KMS-11 (cell line): ENCODE measurements around the gene B4GALT4.

Experiments
- H2AFZ ChIP-seq: fragments of 200-600 bp; sonication (generic); 2 replicates; pipeline ENCODE4 v1.6.1; 2016; ENCODE audit warnings: antibody characterized with exemption, mixed run types, low read depth
- H3K27ac ChIP-seq: fragments of 200-600 bp; sonication (generic); 2 replicates; pipeline ENCODE4 v1.6.1; 2016; ENCODE audit warnings: mild to moderate bottlenecking, mixed run types
- H3K27me3 ChIP-seq: fragments of 200-600 bp; sonication (generic); 2 replicates; pipeline ENCODE4 v1.6.1; 2017; ENCODE audit warnings: mild to moderate bottlenecking, low read depth, mixed run types, moderate library complexity; ENCODE audit not compliant: insufficient read depth
- H3K36me3 ChIP-seq: fragments of 200-600 bp; sonication (generic); 2 replicates; pipeline ENCODE4 v1.6.1; 2017; ENCODE audit warnings: mild to moderate bottlenecking, mixed run types; ENCODE audit not compliant: insufficient read depth
- H3K4me1 ChIP-seq: fragments of 200-600 bp; sonication (generic); 2 replicates; pipeline ENCODE4 v1.6.1; 2016; ENCODE audit warnings: mild to moderate bottlenecking, low read depth, mixed run types; ENCODE audit not compliant: poor library complexity, severe bottlenecking
- H3K4me2 ChIP-seq: fragments of 200-600 bp; sonication (generic); 2 replicates; pipeline ENCODE4 v1.7.0; 2016; ENCODE audit warnings: mild to moderate bottlenecking, mixed run types
- H3K4me3 ChIP-seq: fragments of 200-600 bp; sonication (generic); IDR thresholded peaks from 2 replicates; pipeline ENCODE4 v1.6.1; 2017; ENCODE audit warnings: low read depth, low read length, mixed read lengths; ENCODE audit not compliant: insufficient read depth
- H3K79me2 ChIP-seq: fragments of 200-600 bp; sonication (generic); 2 replicates; pipeline ENCODE4 v1.6.1; 2016; ENCODE audit warnings: low read depth, mixed run types; ENCODE audit not compliant: insufficient read depth
- H3K9ac ChIP-seq: fragments of 200-600 bp; sonication (generic); 2 replicates; pipeline ENCODE4 v1.6.1; 2016; ENCODE audit warnings: mild to moderate bottlenecking, mixed run types
- H4K20me1 ChIP-seq: fragments of 200-600 bp; sonication (generic); 2 replicates; pipeline ENCODE4 v1.6.1; 2016; ENCODE audit warnings: mild to moderate bottlenecking, mixed run types; ENCODE audit not compliant: insufficient read depth
- CTCF ChIP-seq: fragments of 200-600 bp; sonication (generic); conservative IDR thresholded peaks from 2 replicates; pipeline ENCODE4 v1.6.1; 2017; ENCODE audit warnings: low read depth, mild to moderate bottlenecking, antibody characterized with exemption, low read length, moderate library complexity, mixed read lengths

B4GALT4 gene

GRCh38 chr3:119223511-119223910 lies 17.2 kb downstream of the B4GALT4 start:
- Histone ChIP-seq H3K4me1 (no peaks in the 10 kb centered on the region), H3K36me3 (no peaks in the 10 kb centered on the region; the same call in 1 of the 2 replicates), H3K27ac (no peak overlapping the region), H4K20me1 (no peaks in the 10 kb centered on the region), H2AFZ (no peak overlapping the region), H3K4me2 (no peak overlapping the region), H3K4me3 (no peak overlapping the region), H3K9ac (no peak overlapping the region), H3K27me3 (no peaks in the 10 kb centered on the region), H3K79me2 (no peaks in the 10 kb centered on the region)
- no peak for TF ChIP-seq CTCF

DNA sequence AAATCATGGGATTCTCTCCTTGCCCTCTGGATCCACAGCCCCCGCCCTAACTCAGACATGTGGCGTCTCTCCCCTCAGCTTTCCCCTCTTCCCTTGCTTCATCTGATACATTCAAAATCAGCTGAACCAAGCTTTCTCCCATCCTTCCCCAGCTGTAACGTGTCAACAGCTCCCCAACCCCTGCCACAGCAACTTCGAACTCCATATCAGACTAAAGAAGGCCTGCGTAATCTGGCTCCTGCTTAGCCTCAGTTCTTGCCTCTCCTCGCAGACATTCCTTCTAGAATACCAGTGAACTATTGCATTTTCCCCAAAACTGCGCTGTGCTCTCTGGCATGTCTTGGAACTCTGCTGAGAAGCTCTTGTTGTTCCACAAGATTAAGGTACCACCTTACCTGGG lies 18.3 kb downstream of the B4GALT4 start:
- Histone ChIP-seq H4K20me1 (no peaks in the 10 kb centered on the region), H3K79me2 (no peaks in the 10 kb centered on the region), H3K4me2 (no peak overlapping the region), H3K36me3 (no peaks in the 10 kb centered on the region; the same call in 1 of the 2 replicates), H3K9ac (no peak overlapping the region), H2AFZ (no peak overlapping the region), H3K4me1 (no peaks in the 10 kb centered on the region), H3K27me3 (no peaks in the 10 kb centered on the region), H3K4me3 (no peak overlapping the region), H3K27ac (no peak overlapping the region)
- no peak for TF ChIP-seq CTCF

DNA sequence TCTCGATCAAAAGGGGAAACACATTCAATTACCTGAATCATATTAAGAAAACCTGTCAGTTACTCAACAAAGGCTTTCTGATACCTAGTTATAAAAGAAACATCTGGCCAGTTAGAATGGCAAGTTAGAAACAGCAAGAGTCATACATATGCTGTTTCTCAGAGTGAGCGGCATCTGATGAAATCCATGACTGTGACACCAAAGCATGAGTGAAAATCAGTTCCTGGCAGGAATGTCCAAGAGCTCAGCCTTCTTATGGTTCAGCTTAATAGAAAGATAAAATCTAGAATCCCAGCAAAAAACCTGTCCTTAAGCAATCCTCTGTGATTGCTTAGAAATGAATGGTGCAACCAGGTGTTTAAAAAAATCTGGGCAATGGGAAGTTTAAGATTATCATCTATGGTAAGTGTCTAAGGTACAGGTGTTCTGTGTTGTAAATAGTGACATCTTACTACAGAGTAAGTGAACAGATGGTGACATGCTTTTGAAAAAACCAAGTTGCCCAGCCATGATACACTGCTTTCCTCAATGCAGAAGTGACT lies 18.8 kb downstream of the B4GALT4 start:
- no peak for TF ChIP-seq CTCF
- H3K4me2 ChIP-seq = no peak overlapping the region
- H3K27me3 ChIP-seq = no peaks in the 10 kb centered on the region
- H4K20me1 ChIP-seq = no peaks in the 10 kb centered on the region
- H3K79me2 ChIP-seq = no peaks in the 10 kb centered on the region
- H3K9ac ChIP-seq = no peak overlapping the region
- H3K27ac ChIP-seq = no peak overlapping the region
- H3K36me3 ChIP-seq = no peaks in the 10 kb centered on the region; the same call in 1 of the 2 replicates
- H3K4me1 ChIP-seq = no peaks in the 10 kb centered on the region
- H2AFZ ChIP-seq = no peak overlapping the region
- no peak overlapping the region for H3K4me3 ChIP-seq

DNA sequence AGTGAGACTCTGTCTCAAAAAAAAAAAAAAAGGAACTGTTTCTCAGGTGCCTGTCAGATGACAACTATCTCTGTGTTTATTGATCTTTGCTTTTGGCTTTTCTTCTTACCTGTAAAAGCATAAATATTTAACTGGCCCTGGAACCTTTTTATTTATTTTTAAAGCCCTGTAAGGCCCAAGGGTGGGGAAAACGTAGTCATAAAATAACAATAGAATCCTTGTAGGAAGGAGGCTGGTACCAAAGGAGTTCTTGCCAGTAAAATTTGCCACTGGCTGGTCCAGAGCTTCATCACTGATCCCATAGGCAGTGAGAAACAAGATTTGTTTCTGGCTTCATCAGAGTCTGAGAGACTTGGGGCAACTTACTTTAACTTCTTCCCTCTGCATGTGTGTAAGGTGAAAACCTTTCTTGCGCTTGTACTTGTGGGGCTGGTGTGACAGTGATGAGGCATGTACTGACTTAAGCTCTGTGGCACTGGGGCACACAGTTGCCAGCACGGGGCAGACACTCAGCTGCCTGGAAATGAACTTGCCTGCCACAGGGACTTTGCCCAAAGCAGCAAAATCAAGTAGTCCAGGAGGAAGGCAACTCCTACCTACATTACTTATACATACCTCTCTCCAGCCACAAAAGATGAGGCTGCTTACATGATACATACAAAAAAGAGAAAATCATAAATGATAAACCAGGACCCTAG lies 19.6 kb downstream of the B4GALT4 start:
- Histone ChIP-seq H3K4me3 (no peak overlapping the region), H3K79me2 (no peaks in the 10 kb centered on the region), H3K27me3 (no peaks in the 10 kb centered on the region), H3K9ac (no peak overlapping the region), H3K36me3 (no peaks in the 10 kb centered on the region; the same call in 1 of the 2 replicates), H3K27ac (no peak overlapping the region), H2AFZ (no peak overlapping the region), H4K20me1 (no peaks in the 10 kb centered on the region), H3K4me2 (no peak overlapping the region), H3K4me1 (no peaks in the 10 kb centered on the region)
- no peak for TF ChIP-seq CTCF
